ENCODE measurements around the gene FABP1. TPM values are rescaled to one million over a fixed set of nuclear protein-coding genes. Genes with fewer than 3 reads are reported as not detected.

Gene FABP1
- total and polyA plus RNA-seq, 9 donors = 0.46 to 1.9 (median 0.90) TPM; not detected in 5

- H3K9me3 ChIP-seq = no peaks in the 10 kb centered on the region
- H3K4me3 ChIP-seq = no peak overlapping the region
- no peak for TF ChIP-seq EP300 (IDR thresholded peaks at IDR 0.05)
- H3K27ac ChIP-seq = no peak overlapping the region
- WGBS, 3 donors = 85 to 88% (median 86%) methylated on average over 10 of the region's 10 CpGs
- no peaks in the 10 kb centered on the region for H3K27me3 ChIP-seq
- no peaks in the 10 kb centered on the region for H3K36me3 ChIP-seq
- no peaks in the 10 kb centered on the region for H3K4me1 ChIP-seq (ENCODE audit: insufficient read depth)
- intact Hi-C loops (cut with DNase I) = no loop called here
- DNase-seq = no peak
Observed at GRCh38 chr2:88144914-88145497, 17.1 kb upstream of the FABP1 start.

DNA sequence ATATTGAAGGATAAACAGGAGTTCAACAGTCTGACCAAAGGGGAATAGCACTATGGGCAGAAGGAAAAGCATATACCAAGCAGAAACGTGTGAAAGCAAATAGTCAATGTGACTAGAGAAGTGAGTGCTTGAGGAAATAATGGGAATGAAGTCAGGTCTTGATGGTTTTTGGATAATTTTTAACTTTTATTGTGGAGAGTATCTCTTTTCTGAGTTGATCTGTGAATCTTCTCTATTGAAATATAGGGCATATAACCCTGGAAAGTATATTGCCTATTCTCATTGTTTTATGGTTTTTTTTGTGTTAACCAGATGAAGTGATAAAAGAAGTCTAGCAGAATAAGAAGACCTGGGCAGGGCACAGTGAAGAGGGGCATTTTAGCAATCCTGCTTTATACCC lies 16.4 kb upstream of the FABP1 start:
- intact Hi-C loops (cut with DNase I) = no loop called here
- WGBS, 3 donors = 74 to 83% (median 76%) methylated on average over 1 of the region's 1 CpG
- no peak for DNase-seq
- Histone ChIP-seq H3K27ac (no peak overlapping the region), H3K36me3 (no peaks in the 10 kb centered on the region), H3K4me3 (no peak overlapping the region), H3K4me1 (ENCODE audit: insufficient read depth) (no peaks in the 10 kb centered on the region), H3K27me3 (no peaks in the 10 kb centered on the region), H3K9me3 (no peaks in the 10 kb centered on the region)
- TF ChIP-seq EP300 (IDR thresholded peaks at IDR 0.05) (no peak), POLR2A (IDR thresholded peaks at IDR 0.05) (no peak), CTCF (IDR thresholded peaks at IDR 0.05) (no peak)

DNA sequence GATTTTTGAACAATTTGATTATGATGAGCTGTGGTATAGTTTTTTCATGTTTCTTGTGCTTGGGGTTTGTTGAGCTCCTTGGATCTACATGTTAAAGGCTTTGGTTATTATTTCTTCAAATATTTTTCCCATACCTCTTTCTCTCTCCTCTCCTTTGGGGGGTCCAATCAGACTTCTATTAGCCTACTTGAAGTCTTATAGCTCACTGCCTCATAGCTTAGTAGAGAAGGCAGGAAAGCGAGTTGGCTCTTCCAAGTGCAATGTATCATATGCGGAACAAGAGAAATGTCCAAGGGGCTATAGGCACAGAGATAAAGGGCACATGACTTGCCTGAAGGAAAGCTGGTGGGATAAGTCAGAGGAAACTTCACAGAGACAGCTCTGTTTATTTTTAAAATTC lies 14.1 kb upstream of the FABP1 start:
- Histone ChIP-seq H3K27ac (no peak overlapping the region), H3K4me1 (ENCODE audit: insufficient read depth) (no peaks in the 10 kb centered on the region), H3K36me3 (no peaks in the 10 kb centered on the region), H3K9me3 (no peaks in the 10 kb centered on the region), H3K27me3 (no peaks in the 10 kb centered on the region), H3K4me3 (no peak overlapping the region)
- TF ChIP-seq EP300 (IDR thresholded peaks at IDR 0.05) = no peak
- TF ChIP-seq CTCF (IDR thresholded peaks at IDR 0.05) = no peak
- TF ChIP-seq POLR2A (IDR thresholded peaks at IDR 0.05) = no peak
- 95 to 99% (median 95%) methylated on average over 2 of the region's 2 CpGs for WGBS, 3 donors
- DNase-seq = no peak
- intact Hi-C loops (cut with DNase I) = no loop called here

DNA sequence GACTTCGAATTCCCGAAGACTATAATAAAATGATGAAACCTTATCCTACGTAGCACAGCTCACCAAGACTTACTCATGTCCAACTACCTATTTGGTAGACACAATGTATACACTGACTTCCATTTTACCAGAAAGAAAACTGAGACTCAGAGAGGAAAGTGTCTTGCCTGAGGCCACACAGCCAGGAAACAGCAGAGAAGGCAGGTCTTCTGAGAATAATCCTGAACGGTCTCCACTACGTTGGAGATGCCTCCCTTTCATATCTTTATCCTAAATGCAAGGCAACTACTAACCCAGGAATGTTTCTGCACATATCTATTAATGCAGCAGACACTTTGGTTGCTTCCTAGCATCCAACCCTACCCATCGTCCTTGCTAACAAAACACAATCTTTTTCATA lies 11.9 kb upstream of the FABP1 start:
- no peak for TF ChIP-seq EP300 (IDR thresholded peaks at IDR 0.05)
- TF ChIP-seq POLR2A (IDR thresholded peaks at IDR 0.05) = no peak
- no peak for TF ChIP-seq CTCF (IDR thresholded peaks at IDR 0.05)
- Histone ChIP-seq H3K4me3 (no peak overlapping the region), H3K9me3 (no peaks in the 10 kb centered on the region), H3K36me3 (no peaks in the 10 kb centered on the region), H3K27ac (no peak overlapping the region), H3K4me1 (ENCODE audit: insufficient read depth) (no peaks in the 10 kb centered on the region), H3K27me3 (no peaks in the 10 kb centered on the region)
- WGBS, 3 donors = 78 to 88% (median 85%) methylated on average over 6 of the region's 6 CpGs
- intact Hi-C loops (cut with DNase I) = no loop called here
- DNase-seq = no peak

DNA sequence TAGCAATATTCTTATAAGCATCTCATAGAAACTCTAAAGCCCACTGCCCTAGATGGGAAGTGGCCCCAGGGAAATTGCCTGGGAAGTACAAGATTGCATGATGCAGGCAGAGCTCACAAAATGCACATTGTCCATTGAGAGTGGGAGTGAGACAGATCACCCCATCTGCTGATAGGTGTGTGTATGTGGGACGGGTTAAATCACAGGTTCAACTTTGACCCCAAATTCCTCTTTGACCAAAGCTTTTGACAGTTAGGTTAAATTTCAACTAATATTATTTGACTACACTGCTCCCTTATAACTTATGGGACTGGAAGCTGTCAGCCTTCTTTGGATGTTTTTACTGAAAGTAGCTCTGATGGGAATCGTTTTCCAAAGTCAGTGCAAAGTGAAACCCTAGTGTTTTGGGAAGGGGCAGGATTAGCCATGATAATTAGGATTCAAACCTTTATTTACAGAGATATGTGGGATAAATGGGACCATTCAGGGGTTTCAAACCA lies 11.4 kb upstream of the FABP1 start:
- Histone ChIP-seq H3K9me3 (no peaks in the 10 kb centered on the region), H3K4me3 (no peak overlapping the region), H3K27me3 (no peaks in the 10 kb centered on the region), H3K36me3 (no peaks in the 10 kb centered on the region), H3K4me1 (ENCODE audit: insufficient read depth) (no peaks in the 10 kb centered on the region), H3K27ac (no peak overlapping the region)
- 34 to 47% (median 46%) methylated on average over 2 of the region's 2 CpGs for WGBS, 3 donors
- no peak for DNase-seq
- intact Hi-C loops (cut with DNase I) = no loop called here
- TF ChIP-seq CTCF (IDR thresholded peaks at IDR 0.05) (no peak), EP300 (IDR thresholded peaks at IDR 0.05) (no peak), POLR2A (IDR thresholded peaks at IDR 0.05) (no peak)
